Measurements from ENCODE around the gene ZNF280D. TPM values are rescaled to one million over a fixed set of nuclear protein-coding genes. Genes with fewer than 3 reads are reported as not detected.
"Not testable (repeated sequence)": the region's sequence is repeated elsewhere in the genome, so short reads cannot be mapped to it uniquely, and the experiment has no call there.

The ZNF280D gene
- total RNA-seq, 1 experiment from 2014 or later: 25.6 TPM

GRCh38 chr15:56719774-56720555 is 13.3 kb downstream of the ZNF280D start:
- no peak for DNase-seq (ENCODE audit: extremely low read depth, low read depth)

- DNase-seq (ENCODE audit: extremely low read depth, low read depth): no peak
Measured at GRCh38 chr15:56719021-56719612, 14.2 kb downstream of the ZNF280D start.

- no peak for DNase-seq (ENCODE audit: extremely low read depth, low read depth)
Measured at GRCh38 chr15:56718560-56718959, 14.7 kb downstream of the ZNF280D start.

- no peak for DNase-seq (ENCODE audit: extremely low read depth, low read depth)
Measured at GRCh38 chr15:56716334-56716733, 17.0 kb downstream of the ZNF280D start.

- no peak for DNase-seq (ENCODE audit: extremely low read depth, low read depth)
Measured at GRCh38 chr15:56715220-56715619, 18.1 kb downstream of the ZNF280D start.

GRCh38 chr15:56709502-56709901 is 23.8 kb downstream of the ZNF280D start:
- DNase-seq (ENCODE audit: extremely low read depth, low read depth): not testable (repeated sequence)

- DNase-seq (ENCODE audit: extremely low read depth, low read depth): no peak
Measured at GRCh38 chr15:56699743-56700142, 33.6 kb downstream of the ZNF280D start.

- DNase-seq (ENCODE audit: extremely low read depth, low read depth): no peak
Measured at GRCh38 chr15:56698270-56698669, 35.0 kb downstream of the ZNF280D start.

- no peak for DNase-seq (ENCODE audit: extremely low read depth, low read depth)
Measured at GRCh38 chr15:56693761-56694160, 39.5 kb downstream of the ZNF280D start.

GRCh38 chr15:56690733-56691132 is 42.6 kb downstream of the ZNF280D start:
- DNase-seq (ENCODE audit: extremely low read depth, low read depth): no peak

GRCh38 chr15:56683908-56684307 is 49.4 kb downstream of the ZNF280D start:
- DNase-seq (ENCODE audit: extremely low read depth, low read depth): no peak

- no peak for DNase-seq (ENCODE audit: extremely low read depth, low read depth)
Measured at GRCh38 chr15:56681113-56681512, 52.2 kb downstream of the ZNF280D start.

- no peak for DNase-seq (ENCODE audit: extremely low read depth, low read depth)
Measured at GRCh38 chr15:56679225-56679624, 54.1 kb downstream of the ZNF280D start.

GRCh38 chr15:56678571-56678970 is 54.7 kb downstream of the ZNF280D start:
- DNase-seq (ENCODE audit: extremely low read depth, low read depth): no peak

- DNase-seq (ENCODE audit: extremely low read depth, low read depth): no peak
Measured at GRCh38 chr15:56677271-56677670, 56.0 kb downstream of the ZNF280D start.

- no peak for DNase-seq (ENCODE audit: extremely low read depth, low read depth)
Measured at GRCh38 chr15:56675930-56676329, 57.4 kb downstream of the ZNF280D start.

- no peak for DNase-seq (ENCODE audit: extremely low read depth, low read depth)
Measured at GRCh38 chr15:56674857-56675256, 58.5 kb downstream of the ZNF280D start.

- no peak for DNase-seq (ENCODE audit: extremely low read depth, low read depth)
Measured at GRCh38 chr15:56672721-56673120, 60.6 kb downstream of the ZNF280D start.

- DNase-seq (ENCODE audit: extremely low read depth, low read depth): no peak
Measured at GRCh38 chr15:56667517-56667916, 65.8 kb downstream of the ZNF280D start.

GRCh38 chr15:56660943-56661342 is 72.4 kb downstream of the ZNF280D start:
- DNase-seq (ENCODE audit: extremely low read depth, low read depth): no peak

- no peak for DNase-seq (ENCODE audit: extremely low read depth, low read depth)
Measured at GRCh38 chr15:56659197-56659596, 74.1 kb downstream of the ZNF280D start.

GRCh38 chr15:56654624-56655023 is 78.7 kb downstream of the ZNF280D start:
- no peak for DNase-seq (ENCODE audit: extremely low read depth, low read depth)
